G401 (cell line): ENCODE data around the gene SETD7. TPM values are rescaled to one million over a fixed set of nuclear protein-coding genes. Genes with fewer than 3 reads are reported as not detected.
A peak's percentile ranks its signal among the peaks of the same experiment; 100 is the strongest.

Experiments used
- DNase-seq: peaks from one replicate; pipeline ENCODE4 v3.0.0-alpha.2; 2015; ENCODE audit warnings: low spot score
- in situ Hi-C: cut with HindIII; loops from 2 replicates; pipeline ENCODE4 v1.10.0; 2016; ENCODE audit warnings: low sequenced_read_pairs, mixed read lengths
- total RNA-seq: library from RNA; depleted of rRNA; stranded (reverse); fragments of >200 nt; shearing (Covaris generic); gene quantifications from 2 replicates; pipeline ENCODE4 v1.2.3, GENCODE V29; 2014; rRNA removed

Gene SETD7
- total RNA-seq = 9.6 and 11.9 TPM in 2 replicates

DNA sequence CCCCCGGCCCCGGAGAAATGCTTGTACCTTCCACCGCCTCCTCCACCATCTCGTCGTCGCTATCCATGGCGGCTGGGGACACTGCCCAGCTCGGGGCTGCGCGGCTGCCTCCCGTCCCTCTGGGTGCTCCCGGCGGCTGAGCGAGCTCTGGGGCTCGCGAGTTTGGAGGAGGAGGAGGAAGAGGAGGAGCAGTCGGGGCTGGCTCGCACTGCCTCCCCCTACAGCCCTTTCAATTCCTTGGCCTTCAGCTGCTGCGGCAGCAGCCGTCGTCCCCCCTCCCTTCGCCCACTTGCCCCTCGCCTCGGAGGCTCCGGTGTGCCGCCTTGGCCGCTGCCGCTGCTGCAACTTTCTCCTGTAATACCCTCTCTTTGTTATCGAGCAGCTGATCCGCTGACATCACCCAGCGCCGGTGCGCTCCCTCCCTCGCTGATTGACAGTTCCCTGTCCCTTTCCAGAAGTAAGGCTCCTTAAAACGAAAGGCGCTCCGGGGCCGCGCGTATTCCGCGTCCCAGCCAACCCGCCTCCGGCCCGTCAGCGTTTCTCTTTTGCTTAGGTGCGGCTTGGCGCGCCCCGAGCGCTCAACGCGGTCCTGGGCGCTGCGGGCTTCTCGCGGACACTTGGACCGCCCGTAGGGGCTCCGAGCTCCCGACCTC, at the start of gene SETD7:
Gene SETD7 (minus strand): TSS at position 149 of the 653 bp plus-strand sequence. CDS start 82 bp downstream, at position 67.
- peak; percentile 74 for DNase-seq
- in situ Hi-C loops = no loop called here

DNA sequence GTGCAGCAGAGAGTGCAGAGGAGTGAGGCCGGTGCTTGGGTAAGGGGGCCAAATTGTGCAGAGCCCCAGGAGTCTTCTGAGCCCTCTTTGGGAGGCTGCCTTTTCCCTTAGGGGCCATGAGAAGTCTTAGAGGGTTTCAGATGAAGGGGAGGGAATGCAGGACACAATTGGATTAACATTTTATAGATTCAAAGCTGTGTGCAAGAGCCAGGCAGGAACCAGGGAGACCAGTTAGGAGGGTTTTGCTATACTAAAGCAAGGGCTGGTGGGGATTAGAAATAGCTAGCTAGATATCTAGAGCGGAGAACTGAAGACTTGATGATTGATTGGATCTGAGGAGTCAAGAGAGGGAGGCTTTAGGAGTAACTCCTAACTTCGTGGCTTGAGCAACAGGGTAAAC, 49.5 kb upstream of the SETD7 start:
- DNase-seq = no peak
- in situ Hi-C loops = no loop called here

DNA sequence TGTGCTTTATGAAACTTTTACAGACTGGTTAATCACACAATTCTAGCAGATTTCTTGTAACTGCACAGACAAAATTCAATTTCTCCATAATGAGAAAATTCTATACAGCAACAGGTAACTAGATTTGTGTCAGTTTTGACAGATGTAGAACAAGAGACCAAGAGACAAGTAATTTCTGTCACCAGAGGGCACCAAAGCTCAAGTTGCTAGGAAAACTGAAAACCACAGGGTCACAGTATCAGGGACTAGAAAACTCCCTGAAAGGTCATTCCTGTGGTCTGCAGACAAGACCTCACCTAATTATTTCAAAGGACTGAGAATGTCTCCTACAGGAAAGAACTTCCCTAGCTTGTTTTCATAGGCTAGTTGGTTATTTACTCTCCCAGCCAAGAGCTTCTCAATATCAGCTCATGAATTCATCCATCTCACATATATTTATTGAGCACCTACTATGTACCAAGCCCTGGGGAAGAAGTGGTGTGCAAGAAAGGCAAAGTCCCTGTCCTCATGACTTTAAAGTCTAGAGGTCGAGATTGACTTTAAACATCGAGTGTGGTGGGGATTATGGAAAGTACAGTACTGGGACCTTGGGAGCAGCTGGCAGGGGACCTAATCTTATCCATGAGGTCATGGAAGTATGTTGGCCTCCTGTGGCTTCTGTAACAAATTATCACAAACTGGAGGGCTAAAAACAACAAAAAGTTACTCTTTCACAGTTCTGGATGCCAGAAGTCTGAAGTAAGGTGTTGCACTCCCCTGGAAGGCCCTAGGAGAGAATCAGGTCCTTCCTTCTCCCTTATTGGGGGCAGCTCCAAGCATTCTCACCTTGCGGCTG, 47.8 kb upstream of the SETD7 start:
- in situ Hi-C loops = no loop called here
- DNase-seq = peak; percentile 57

DNA sequence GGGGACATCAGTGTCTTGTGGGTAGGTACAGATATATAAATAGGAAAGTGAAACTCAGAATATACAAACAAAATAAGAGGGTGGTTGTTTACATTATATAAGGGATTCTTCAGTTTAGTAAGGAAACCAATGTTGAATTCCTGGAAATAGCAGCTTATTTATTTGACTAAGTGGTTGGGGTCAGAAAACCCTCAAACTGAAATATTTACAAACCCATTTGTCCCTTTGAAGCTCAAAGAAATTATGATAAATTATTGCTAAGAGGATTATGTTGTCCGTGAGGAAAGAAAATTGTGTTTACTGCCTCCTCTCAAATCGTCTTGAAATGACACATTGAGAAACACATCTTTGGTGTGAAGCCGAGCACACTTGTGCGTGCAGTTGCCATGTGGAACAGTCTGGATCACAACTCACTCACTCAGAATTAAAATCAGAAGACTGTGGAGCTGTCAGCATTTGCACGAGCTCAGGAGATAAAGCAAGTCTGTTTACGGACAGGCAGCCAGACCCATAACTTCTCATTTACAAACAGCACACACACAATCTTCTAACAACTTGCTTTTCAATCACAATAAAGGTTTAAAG, 46.8 kb upstream of the SETD7 start:
- DNase-seq = no peak
- in situ Hi-C loops = no loop called here

DNA sequence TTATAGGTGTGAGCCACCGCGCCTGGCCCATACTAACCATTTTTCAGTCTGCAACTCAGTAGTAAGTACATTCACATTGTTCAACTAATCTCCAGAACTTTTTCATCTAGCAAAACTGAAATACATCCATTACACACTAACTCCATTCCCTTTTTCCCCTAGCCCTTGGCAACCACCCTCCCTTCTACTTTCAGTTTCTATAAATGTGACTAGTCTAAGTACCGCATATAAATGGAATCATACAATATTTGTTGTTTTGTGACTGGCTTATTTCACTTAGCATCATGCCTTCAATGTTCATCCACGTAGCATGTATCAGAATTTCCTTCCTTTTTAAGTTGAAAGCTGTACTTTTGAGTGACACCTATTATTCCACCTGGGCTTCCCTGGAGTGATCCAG, 44.6 kb upstream of the SETD7 start:
- in situ Hi-C loops = no loop called here

DNA sequence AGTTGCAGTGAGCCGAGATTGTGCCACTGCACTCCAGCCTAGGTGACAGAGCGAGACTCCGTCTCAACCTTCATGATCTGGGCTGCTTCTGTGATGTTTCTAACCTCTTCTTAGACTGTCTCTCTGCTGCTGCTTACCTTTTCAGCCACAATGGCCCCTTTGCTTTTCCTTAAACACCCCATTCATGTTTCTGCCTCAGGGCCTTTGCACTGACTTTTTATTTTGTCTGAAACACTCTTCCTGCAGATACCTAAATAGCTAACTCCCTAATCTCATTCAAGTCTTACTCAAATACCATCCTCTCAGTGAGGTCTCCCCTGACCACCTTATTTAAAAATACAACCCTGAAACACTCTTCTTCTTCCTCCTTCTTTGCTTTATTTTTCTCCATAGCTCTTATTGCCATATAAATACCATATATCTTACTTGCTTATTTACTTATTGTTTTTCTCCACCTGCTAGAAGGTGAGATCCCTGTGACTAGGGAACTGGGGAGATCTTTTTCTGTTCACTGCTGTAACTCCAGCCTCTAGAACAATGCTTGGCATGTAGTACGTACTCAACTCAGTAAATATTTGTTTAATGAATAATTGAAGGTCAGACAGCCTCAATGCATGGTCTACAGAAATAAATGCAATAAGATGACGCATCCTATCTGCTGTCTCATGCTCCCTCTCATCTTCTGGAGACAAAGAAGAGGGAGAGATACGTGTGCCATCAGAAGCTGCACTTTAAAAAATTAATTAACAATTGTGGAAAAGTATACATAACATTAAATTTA, 43.8 kb upstream of the SETD7 start:
- DNase-seq = no peak
- in situ Hi-C loops = no loop called here

More for the DNA sequence above, 44.6 kb upstream of the SETD7 start:
- no peak for DNase-seq

DNA sequence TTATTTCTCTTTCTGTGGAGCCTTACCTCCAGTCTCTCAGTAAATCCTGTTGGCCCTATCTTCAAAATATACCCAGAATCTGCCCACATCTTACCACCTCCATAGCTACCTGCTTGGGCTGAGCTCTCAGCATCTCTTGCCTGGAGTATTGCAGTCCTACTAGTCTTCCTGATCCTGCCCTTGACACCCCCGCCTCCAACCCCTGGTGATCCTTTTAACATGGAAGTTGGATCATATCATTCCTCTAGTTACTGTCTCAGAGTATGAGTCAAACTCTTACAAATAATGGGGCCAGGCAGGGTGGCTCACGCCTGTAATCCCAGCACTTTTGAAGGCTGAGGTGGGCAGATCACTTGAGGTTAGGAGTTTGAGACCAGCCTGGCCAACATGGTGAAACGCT, 43.1 kb upstream of the SETD7 start:
- in situ Hi-C loops = no loop called here
- no peak for DNase-seq

DNA sequence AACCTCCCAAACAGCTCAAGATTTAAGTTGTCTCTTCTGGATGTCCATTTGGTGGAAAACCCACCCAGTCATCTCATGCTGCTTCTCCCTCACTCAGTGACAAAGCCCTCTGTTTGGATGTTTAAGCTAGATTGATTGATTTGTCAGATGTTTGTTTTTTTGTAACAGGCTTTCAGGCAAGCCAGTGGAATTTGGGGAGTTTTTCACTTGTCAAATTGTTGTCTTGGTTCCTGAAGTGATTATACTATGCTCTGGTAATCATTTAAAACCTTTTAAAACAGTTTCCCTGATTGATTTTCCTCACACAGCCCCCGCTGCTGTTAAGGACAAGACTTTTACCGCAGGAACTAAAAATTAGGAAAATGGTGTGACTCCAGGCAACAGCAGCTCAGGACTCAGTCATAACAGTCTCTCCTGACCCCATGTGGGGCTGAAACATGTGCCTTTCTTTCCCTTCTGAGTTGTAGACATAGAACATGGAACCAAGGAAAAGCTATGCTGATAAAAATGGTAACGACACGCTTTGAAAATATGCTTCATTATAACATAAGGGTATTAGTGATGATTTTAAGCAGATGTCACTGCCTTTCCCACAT, 40.8 kb upstream of the SETD7 start:
- in situ Hi-C loops = no loop called here
- DNase-seq = no peak

DNA sequence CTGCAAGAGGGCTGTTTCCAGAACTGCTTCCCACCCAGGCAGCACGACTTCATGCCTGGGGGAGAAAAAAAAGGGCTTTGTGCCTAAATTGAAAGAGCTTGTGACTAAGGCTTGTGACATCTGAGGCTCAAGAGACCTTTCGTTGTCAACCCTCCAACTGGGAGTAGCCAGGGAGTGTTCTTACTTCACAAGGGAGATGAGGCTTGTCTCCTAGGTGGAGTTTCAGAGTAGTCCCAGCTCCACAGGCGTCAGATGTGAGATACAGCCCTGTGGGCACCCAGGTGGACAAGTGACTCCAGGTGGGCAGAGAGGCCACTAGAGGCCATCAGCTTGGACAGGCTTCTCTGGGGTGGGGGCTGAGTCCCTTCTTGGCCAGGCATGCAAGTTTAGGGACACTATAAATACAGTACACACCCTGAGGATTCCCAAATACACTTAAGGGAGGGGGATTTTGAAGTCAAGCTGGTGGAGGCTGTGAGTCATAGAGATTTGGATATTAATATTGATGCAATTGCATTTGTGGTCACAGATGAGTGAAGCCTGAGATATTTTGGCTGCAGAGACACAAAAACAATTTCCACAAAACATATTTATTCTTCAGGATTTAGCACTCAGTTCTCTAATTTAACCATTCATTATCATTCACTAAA, 40.1 kb upstream of the SETD7 start:
- in situ Hi-C loops = no loop called here
- DNase-seq = no peak

DNA sequence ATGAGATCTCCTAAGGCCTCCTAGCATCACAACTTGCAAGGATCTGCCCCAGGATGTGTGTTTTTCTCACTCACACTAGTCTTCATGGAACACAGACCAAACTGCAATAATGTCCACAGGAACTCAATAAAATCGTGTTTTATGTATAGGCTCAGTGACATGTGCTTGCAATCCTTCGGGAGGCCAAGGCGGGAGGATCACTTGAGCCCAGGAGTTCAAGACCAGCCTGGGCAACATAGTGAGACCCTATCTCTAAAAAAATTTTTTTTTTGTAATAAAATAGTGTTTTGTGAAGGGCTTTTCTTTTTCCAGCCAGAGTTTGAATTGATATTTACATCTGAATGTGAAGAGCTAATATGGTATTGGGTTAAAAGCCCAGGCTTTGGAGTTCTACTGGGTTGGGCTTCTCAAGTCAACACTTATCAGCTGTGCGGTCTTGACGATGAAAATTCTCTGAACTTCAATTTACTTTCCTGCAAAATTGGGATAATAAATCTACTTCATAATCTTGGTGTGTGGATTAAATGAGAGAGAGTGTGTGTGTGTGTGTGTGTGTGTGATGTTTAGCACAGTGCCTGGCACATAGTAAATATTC, 38.7 kb upstream of the SETD7 start:
- in situ Hi-C loops = no loop called here
- DNase-seq = no peak

DNA sequence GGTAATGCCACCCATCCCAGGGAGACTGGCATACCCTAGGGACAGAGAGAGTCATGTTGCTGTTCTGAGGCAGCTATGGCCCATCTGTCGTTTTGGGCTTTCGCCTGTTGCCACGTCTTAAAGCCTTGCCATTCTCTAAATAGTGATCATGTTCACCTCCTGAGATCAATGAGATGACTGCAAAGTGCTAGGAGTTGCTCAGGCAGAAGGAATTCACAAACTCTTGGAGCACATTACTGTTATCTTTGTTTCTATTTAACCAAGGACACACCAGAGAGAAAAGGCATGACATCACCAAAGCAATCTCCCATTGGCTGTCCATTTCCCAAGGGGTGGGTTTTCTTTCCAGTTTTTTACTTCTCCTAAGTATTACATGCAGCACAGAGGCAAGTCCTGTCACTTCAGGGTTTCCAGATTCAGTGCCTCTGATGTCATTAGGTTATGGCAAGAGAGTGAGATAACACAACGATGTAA, 37.1 kb upstream of the SETD7 start:
- in situ Hi-C loops = no loop called here
- no peak for DNase-seq

DNA sequence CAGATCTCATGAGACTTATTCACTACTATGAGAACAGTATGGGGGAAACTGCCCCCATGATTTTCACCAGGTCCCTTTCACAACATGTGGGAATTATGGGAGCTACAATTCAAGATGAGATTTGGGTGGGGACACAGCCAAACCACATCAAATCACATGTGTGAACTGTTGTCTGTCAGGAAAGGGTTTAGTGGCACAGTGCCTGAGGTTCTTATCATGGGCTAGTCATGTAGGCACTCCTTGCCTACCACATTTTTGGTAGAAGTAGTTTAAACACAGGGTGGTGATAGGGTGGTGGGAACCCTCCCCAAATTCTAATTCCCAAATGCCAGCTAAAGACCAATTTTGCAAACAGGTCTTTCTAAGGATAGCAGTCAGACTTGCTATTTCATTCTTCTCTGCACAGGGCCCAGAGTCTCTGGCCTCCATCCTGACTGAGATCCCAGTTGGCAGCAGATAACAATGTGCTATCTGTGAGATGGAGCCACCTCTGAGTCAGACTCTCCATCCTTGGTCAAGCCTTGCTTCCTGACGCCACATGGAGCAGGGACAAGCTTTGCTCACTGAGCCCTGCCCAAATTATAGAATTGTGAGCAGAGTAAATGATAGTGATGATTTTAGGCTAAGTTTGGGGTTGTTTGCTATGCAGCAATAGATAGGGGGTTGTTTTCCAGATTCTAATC, 33.5 kb upstream of the SETD7 start:
- DNase-seq = no peak
- in situ Hi-C loops = no loop called here

DNA sequence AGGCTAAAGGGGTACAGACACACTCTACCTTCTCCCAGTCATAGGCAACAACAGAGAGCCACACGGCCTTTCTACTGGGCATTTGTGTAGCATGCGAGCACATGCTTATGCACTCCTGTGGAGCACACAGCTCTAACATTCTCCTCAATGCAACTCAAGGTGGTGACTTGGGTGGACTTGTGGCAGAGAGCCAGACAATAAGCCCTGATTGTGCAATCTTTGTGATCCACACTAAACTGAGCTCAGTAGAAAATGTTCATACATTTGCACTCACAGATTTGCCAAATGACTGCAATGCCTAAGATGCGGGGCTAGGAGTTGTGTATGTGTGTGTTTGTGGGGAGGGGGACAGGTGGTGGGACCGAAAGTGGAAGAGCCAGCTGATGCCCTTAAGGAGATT, 31.4 kb upstream of the SETD7 start:
- in situ Hi-C loops = no loop called here
- no peak for DNase-seq

DNA sequence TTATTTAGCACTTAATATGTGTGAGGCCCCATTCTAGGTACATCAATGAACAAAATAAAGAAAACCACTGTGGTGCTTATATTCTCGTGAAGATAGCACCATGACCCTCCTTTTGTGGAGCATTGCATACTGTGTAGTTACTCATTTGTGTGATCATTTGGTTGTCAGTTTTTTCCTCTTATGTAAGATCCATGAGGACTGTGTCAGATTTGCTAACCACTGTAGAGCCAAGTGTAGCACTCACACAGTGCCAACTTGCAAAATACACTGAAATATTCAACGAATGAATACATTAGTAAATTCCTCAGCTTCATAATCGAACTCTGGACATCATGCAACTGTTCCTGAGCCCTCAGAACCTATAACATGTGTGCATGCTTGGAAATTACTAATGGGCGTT, 29.5 kb upstream of the SETD7 start:
- no peak for DNase-seq
- in situ Hi-C loops = no loop called here

DNA sequence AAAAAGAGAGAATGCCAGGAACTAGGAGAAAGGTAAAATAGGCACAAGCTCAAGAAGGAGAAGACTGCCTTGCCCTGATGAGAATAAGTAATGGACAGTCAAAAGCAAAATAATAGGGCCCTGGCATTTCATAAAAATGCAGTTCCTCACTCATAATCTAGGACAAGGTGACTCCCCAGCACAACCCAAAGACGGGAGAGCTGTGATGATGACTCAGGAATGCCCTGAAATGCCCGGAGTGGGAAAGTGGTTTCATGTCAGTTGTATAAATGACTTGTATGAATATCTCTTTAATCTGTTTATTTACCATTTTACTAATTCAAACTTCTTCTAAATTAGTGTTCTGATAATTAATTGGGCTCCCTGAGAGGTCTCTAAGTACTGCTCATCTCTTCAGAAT, 28.8 kb upstream of the SETD7 start:
- in situ Hi-C loops = no loop called here
- no peak for DNase-seq

DNA sequence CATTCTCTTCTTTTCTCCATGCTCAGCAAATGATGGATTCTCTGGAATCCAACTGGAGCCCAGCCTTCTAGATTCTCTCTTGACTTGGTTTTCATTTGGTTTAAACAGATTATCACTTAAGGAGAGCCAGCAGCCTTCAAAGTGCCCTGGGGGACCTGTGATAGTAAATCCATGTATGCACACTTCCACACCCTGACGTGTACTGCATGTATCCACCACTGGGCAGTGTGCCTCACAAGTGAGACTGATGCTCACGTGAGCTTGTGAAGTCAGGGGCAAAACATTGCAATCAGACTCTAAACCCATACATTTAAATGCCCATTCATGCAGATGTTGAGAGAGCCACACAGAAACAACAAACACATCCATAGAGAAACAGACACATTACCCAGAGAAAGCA, 28.0 kb upstream of the SETD7 start:
- in situ Hi-C loops = no loop called here
- no peak for DNase-seq

DNA sequence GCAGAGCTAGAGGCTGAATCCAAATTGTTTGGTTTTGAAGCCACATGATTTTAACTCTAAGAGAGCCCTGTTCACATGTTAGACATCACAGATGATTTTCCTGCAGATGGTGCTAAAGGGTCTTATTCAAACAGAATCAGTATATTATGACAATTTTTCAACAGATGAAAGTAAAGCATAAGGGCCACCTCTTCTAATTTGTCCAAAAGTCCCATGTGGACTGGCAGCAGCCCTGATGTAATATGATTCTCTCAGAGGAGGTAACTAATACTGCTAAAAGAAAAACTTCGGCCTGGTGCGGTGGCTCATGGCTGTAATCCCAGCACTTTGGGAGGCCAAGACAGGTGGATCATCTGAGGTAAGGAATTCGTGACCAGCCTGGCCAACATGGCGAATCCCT, 26.0 kb upstream of the SETD7 start:
- in situ Hi-C loops = no loop called here
- DNase-seq = no peak

DNA sequence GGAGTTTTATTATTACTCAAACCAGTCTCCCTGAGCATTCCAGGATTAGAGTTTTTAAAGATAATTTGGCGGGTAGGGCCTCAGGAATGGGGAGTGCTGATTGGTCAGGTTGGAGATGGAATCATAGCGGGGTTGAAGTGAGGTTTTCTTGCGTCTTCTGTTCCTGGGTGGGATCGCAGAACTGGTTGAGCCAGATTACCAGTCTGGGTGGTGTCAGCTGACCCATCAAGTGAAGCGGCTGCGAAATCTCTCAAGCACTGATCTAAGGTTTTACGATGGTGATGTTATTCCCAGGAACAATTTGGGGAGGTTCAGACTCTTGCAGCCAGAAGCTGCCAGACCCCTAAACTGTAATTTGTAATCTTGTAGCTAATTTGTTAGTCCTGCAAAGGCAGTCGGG, 25.1 kb upstream of the SETD7 start:
- in situ Hi-C loops = no loop called here
- no peak for DNase-seq
